UCSD-AML1 (cell line): ENCODE measurements around the gene WDR37.
"Not testable (repeated sequence)": the region's sequence is repeated elsewhere in the genome, so short reads cannot be mapped to it uniquely, and the experiment has no call there.

Experiments
- DNase-seq: peaks from one replicate; lab custom pipeline; 2025; ENCODE audit not compliant: unreplicated experiment; lab: John Stamatoyannopoulos, UW

The WDR37 gene

GRCh38 chr10:1040133-1040532 is 16.1 kb upstream of the WDR37 start:
- no peak for DNase-seq

- no peak for DNase-seq
Observed at GRCh38 chr10:1041514-1041913, 14.7 kb upstream of the WDR37 start.

GRCh38 chr10:1043532-1043995 is 12.6 kb upstream of the WDR37 start:
- peak; percentile 74 for DNase-seq

- DNase-seq, result no peak
Observed at GRCh38 chr10:1044146-1044545, 12.0 kb upstream of the WDR37 start.

GRCh38 chr10:1044964-1045363 is 11.2 kb upstream of the WDR37 start:
- DNase-seq, result no peak

GRCh38 chr10:1045415-1045814 is 10.8 kb upstream of the WDR37 start:
- DNase-seq, result no peak

GRCh38 chr10:1047937-1048336 is 8.2 kb upstream of the WDR37 start:
- DNase-seq, result no peak

GRCh38 chr10:1048349-1048731 is 7.8 kb upstream of the WDR37 start:
- DNase-seq, result no peak

- DNase-seq, result peak; percentile 100
Observed at GRCh38 chr10:1048732-1049424, 7.3 kb upstream of the WDR37 start, which contains the start of gene IDI1. Gene IDI1, minus strand, starts transcription at chr10:1049119. Its CDS starts 116 bp downstream, at chr10:1049003.

GRCh38 chr10:1049425-1049958 is 6.7 kb upstream of the WDR37 start:
- DNase-seq, result no peak

- DNase-seq, result no peak
Observed at GRCh38 chr10:1050145-1050544, 6.0 kb upstream of the WDR37 start.

GRCh38 chr10:1050554-1050953 is 5.6 kb upstream of the WDR37 start:
- no peak for DNase-seq

- DNase-seq, result no peak
Observed at GRCh38 chr10:1054684-1055083, 1.5 kb upstream of the WDR37 start.

- DNase-seq, result peak; percentile 51
Observed at GRCh38 chr10:1057106-1057657, 997 bp downstream of the WDR37 start.

- no peak for DNase-seq
Observed at GRCh38 chr10:1058017-1058416, 1.8 kb downstream of the WDR37 start.

- DNase-seq, result no peak
Observed at GRCh38 chr10:1059902-1060301, 3.7 kb downstream of the WDR37 start.

- no peak for DNase-seq
Observed at GRCh38 chr10:1061930-1062774, 6.0 kb downstream of the WDR37 start.

GRCh38 chr10:1063232-1063865 is 7.2 kb downstream of the WDR37 start:
- no peak for DNase-seq

GRCh38 chr10:1064964-1065247 is 8.7 kb downstream of the WDR37 start:
- no peak for DNase-seq

- not testable (repeated sequence) for DNase-seq
Observed at GRCh38 chr10:1066734-1067133, 10.5 kb downstream of the WDR37 start.
